Stimulated activated naive CD4-positive, alpha-beta T cell (primary cell): Measurements from ENCODE around the gene DNASE1L1.

Experiments used
- DNase-seq, 6 experiments: peaks; one replicate each; lab custom pipeline; 2025; lab: John Stamatoyannopoulos, UW

Gene DNASE1L1

DNA sequence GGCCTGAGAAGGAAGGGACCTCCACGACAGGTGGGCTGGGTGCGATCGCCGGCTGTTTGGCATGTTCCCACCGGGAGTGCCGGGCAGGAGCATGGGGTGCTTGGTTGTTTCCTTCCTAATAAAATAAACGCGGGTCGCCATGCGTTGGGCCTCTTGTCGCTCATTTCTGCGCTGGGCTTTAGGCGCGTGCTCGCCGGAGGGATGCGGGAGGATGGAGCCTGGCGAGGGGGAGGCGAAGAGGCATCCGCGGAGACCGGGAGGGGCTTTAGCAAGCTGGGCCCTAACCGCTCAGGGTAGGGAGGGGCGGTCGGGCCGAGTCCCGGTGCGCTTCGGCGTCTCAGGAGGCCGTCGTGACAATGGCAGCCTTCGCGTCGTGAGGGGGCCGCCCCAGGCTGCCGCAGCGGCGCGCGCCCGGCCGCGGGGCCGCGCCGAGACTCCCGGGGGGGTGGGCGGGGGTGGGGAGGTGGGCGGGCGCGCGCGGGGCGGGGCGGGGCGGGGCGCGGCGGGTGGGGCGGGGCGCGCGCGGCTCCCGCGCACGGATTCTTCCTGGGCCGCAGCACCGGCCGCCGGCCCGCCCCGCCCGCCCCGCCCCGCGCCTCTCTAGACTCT lies 27.4 kb upstream of the DNASE1L1 start:
- DNase-seq = peak; percentile 11 to 73 (median 56)

DNA sequence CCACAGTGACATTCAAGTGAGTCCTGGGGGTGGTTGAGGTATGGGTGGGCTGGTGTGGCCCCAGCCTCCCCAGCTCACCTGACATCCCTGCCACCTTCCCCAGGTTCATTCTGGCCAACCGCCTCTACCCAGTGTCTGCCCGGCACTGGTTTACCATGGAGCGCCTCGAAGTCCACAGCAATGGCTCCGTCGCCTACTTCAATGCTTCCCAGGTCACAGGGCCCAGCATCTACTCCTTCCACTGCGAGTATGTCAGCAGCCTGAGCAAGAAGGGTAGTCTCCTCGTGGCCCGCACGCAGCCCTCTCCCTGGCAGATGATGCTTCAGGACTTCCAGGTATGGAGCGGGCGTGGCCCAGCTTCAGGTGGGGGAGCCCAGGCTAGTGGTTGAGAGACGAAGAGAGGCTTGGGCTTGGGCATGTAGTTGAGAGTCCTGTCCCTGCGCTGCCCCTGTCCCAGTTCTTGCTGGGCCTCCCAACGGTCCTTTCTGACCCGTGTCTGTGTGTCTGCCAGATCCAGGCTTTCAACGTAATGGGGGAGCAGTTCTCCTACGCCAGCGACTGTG lies 26.2 kb upstream of the DNASE1L1 start:
- no peak for DNase-seq

DNA sequence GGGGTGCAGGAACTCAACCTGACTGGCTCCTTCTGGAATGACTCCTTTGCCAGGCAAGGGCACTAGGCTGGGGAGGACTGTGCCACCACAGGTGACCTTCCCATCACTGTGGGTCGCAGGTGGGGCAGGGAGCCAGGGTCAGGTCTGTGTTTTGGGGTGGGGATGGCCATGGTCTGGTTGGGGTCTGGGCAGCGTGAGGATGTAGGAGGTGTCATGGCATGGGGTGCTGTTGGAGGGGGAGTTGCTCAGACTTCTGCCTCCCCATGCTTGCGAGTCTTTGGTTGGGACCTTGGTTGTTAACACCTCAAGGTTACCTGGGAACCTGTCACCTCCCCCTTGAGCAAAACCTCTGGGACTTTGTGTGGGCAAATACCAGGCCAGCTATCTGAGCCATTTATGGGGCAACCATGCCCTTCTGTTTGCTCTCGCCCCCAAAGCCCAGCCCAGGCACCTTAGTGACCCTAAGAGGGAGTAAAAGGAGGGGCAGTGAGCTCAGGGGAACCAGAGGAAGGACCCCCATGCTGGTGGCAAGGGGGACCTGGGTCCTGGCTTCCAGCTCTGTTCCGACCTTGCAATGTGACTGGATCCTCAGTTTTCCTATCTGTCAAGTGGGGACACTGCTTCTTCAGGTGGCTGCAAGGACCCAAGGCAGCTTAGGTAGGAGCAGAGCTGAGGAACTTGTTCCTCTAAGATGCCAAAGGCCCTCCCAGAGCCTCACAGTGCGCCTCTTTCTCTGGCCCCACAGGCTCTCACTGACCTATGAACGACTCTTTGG lies 25.5 kb upstream of the DNASE1L1 start:
- no peak for DNase-seq

DNA sequence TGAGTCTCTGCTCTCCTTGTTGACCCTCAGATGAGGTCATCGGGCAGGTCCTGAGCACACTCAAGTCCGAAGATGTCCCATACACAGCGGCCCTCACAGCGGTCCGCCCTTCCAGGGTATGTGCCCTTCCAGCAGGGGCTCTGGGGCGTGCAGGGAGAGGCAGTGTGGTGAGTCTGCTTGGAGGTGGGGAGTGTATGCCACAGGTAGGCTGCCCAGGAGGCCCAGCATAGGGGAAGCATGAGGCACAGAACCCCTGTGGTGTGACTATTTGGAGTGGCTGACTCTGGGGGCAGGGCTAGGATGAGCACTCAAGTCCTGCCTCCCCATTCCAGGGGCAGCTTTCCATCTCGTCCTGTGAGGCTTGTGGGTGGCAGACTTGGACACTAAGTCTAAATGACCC lies 24.6 kb upstream of the DNASE1L1 start:
- DNase-seq = no peak

DNA sequence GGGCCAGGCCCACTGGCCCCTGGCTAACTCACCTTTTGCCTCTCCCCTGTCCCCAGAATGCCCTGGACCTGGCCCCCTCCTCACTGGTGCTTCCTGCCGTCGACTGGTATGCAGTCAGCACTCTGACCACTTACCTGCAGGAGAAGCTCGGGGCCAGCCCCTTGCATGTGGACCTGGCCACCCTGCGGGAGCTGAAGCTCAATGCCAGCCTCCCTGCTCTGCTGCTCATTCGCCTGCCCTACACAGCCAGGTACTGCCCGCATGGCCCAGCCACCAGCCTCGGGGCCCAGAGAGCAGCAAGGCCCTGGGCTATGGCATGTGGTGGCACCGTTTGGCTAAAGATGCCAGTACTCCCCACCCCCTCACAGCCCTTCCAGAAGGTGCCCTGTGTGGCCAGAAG lies 23.2 kb upstream of the DNASE1L1 start:
- no peak for DNase-seq

DNA sequence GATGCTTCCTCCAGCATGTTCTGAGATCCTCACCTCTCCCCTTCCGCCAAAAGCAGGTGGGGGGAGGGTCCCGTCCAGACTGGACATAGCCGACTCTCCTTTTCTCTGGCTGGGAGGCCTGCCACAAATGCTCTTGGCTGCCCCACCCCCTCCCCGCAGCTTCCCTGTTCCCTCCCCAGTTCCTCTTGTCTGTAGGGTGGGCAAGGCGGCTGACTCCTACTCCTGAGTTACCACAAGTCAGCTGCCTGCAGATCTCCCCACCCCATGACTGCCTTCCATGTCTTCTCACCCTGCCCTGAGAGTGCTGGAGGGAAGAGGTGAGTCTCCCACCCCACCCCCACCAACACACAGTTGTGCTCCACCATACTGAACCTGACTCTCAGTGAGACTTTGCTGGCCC lies 22.3 kb upstream of the DNASE1L1 start:
- no peak for DNase-seq

DNA sequence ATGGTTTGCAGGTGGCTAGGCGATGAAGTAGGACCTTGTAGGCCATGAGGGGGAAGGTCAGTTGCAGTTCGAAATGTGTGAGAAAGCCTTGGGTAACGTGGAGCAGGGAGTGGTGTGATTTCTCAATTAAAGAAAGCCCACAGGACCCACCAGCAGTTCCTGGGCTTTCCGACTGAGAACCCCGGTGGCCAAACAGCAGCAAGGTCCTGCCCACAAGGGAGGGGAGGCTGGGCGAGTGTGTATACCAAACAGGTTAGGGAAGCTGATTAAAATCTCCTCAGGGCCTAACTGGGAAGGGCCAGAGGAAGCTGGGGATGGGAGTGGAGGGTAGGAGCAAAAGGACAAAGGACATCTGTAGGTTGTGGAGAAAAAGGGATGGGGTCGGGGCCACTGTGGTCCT lies 21.9 kb upstream of the DNASE1L1 start:
- no peak for DNase-seq

DNA sequence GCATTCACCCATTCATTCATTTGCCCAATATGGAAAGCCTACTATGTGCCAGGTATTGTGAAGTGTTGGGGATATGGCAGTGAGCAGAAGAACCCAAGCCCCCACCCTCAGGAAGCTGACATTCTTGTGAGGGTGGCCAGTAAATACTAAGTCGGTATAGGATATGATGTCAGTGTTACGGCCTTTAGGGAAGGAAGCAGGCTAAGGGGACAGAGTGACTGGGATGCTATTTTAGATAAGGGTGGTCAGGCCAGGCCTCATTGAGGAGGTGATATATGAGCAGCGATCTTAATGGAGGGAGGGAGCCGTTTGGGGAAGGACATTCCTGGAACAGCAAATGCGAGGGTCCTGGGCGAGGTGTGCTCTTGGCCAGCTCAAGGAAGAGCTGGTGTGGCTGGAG lies 21.4 kb upstream of the DNASE1L1 start:
- DNase-seq = no peak

DNA sequence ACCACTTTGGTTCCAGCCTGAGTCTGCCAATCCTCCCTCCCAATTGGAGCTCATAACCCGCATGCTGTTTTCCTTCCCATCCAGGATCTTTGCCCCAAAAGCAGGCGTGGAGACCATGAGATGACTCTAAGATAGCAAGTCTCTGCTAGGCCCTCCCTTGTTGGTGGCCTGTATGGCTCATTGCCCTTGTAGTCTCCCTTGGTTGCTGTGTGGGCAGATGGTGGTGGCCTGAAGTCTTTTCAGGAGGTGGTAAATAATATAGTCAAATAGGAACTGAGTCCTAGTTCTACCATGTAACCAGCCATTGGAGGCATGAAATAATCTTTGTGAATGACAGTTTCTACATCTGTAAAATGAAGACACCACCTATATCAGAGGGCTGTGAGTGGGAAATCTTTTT lies 20.7 kb upstream of the DNASE1L1 start:
- no peak for DNase-seq

DNA sequence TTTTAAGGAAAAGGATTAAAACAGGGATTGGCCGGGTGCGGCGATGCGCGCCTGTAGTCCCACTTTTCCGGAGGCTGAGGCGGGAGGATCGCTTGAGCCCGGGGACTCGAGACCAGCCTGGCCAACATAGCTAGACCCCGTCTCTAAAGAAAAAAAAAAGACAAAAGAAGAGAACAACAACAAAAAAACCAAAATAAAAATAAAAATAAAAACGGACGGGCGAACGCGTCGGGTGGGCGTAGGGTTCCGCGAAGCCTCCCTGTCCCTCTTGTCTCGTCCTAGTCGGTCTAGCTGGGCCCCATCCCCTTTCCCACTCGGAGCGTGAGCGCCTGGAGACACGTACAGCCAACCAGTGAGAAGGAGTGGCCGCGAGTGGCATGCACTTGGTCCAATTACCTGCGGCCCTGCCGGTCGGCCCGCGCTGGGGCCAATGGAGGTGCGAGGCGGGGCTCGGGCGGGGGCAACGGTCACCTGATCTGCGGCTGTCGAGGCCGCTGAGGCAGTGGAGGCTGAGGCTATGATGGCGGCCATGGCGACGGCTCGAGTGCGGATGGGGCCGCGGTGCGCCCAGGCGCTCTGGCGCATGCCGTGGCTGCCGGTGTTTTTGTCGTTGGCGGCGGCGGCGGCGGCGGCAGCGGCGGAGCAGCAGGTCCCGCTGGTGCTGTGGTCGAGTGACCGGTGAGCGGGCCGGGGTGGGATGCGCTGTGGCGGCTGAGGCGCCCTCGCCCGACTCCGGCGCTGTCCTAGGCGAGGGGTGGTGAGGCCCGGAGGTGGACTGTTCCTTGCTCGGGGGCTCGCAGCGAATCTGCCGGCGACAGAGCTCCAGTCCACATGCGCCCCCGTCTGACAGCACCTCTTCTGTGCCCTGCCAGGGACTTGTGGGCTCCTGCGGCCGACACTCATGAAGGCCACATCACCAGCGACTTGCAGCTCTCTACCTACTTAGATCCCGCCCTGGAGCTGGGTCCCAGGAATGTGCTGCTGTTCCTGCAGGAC lies 19.4 kb upstream of the DNASE1L1 start, which contains the start of gene ATP6AP1:
Gene ATP6AP1, plus strand, starts transcription at position 502 of the 996 bp plus-strand sequence. Its CDS starts 16 bp downstream, at position 518.
- DNase-seq = peak; percentile 71 to 85 (median 76)

DNA sequence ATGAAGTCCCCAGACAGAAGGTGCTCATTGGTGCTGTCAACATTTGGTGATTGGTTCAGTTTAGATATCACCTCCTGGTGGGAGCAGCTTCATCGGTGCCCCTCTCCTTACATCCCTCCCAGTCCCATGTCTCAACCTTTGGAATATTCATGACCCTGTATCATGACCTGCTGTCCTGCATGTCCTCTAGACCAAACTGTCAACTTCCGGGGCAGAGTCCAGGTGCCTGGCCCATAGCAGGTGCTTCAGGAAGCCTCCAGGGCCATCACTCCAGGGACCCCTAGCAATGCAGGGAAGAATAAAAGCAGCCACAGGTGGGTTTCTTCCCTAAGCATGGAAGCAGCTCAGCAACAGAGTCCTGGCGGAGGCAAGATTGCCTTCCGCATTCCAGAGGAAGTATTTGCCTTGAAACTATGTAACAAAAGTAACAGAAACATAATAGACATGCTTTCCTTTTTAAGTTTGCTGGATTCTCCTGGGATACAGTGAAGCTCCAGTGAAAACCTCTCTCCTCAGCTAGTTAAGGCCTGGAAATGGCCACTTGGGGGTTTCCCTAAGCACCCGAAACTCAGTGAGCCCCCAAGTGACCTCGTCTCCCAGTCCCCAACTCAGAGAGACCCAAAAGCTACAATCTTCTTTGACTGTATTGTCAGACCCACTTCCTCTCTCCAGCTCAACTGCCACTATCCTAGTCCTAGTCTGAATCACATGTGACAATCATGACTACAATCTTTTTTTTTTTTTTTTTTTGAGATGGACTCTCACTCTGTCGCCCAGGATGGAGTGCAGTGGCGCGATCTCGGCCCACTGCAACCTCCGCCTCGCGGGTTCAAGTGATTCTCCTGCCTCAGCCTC lies 18.1 kb upstream of the DNASE1L1 start:
- DNase-seq = no peak

DNA sequence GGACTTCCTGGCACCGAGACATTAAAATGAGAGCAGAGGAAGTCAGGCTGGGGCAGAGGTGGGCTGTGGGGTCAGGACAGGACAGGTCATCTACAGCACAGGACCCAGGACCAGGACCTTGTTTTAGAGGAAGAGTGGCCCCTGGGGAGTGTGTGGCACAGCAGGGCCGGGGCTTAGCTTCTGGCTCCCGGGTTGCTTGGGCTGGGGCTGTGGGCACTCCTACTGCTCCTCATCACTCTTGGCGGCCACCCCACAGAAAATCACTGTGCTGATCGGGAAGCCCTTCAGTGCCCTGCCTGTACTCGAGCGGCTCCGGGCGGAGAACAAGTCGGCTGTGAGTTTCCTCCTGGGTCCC lies 11.3 kb upstream of the DNASE1L1 start:
- no peak for DNase-seq

DNA sequence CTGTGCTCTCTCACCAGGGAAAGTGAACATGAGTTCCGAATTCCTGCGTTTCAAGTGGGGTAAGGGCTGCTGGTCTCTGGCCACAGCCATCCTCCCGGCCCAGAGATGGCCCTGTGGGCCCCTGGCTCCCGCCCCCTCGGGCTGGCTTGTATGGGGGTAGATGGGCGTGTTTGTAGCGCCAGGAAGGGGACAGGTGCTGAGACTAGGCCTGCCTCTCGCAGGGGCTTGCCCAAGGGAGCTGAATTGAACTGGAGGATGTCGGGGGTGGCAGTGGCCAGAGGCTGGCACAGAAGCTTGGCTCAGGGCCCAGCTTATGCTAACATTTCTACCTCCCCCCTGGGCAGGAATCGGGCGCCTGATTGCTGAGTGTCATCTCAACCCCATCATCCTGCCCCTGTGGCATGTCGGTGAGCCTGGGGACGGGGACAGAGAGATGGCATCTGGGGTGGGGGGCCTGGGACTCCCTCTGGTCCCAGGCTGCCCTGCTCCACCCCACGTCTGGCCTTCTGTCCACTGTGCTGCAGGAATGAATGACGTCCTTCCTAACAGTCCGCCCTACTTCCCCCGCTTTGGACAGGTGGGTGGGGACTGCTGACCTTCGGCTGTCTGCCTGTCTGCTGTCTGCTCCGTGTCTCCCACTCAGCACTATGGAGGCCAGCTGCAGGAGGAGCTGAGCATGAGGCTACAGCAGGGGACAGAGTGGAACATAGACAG lies 10.8 kb upstream of the DNASE1L1 start:
- no peak for DNase-seq

DNA sequence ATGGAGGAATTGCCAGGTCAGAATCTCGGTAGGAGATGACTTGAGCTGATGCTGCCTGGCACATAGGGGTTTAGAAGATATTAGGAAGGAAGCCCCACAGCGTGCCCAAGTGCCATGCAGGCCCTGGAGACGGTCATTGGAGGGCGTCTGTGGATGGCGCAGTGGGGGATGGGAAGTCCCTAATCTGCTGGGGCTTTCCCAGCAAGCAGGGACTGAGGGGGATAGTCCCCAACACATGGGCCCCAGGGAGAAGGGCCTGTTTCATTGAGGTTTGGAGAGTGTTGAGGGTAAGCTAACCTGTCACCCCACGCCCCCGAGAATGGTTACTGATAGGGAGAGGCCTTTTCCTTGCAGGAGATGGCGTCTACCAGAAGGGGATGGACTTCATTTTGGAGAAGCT lies 10.1 kb upstream of the DNASE1L1 start:
- no peak for DNase-seq

DNA sequence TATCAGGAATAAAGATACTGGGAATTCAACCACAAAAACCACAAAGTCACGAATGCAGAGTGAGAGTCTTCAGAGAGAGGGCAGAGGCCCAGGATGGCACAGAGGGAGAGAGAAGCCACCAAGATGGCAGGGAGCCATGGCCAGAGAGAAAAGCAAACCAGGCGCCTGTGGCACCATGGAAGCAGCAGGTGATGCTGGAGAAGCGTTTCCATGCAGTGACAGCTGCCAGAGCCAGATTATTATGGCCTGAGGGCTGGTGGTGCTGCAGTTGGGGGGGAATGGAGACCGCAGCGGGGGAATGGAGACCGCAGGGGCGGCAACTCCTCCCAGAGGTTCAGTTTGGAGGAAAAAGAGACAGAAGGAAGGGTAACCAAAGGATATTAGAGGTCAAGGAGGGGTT lies 8.1 kb upstream of the DNASE1L1 start:
- no peak for DNase-seq

DNA sequence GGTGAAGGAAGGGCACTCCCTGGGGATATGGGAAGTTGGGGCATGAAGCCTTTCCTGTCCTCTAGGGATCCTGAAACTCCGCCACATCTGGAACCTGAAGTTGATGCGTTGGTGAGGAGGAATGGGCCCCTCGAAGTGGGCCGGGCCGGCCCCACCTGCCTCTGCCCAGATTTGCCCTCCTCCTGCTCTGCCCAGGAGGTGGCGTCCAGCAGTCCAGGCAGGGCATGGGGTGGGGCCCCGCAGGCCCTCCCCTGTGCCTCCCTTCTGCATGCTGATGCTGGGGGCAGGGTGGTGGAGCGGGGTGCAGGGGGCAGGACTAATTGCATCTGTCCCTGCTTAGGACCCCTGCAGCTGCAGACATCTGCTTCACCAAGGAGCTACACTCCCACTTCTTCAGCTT lies 4.1 kb upstream of the DNASE1L1 start:
- DNase-seq = no peak

DNA sequence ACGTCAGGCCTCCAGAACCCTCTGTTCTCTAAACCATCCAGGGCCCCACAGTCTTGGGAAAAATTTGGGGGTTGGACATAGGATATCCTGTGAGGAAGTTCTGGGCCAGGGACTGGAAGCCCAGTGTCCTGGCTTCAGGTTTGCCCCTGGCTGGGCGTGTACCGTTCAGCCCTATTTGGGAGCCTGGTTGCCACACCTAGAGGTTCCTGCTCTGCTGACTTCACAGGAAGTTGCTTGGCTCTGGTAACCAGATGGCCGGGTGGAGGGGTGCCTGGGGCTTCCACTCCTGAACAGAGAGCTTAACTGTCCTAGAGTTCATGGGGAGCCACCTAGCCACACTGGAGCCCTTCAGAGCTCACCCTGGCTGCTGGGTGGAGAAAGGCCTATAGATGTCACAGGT lies 3.4 kb upstream of the DNASE1L1 start:
- peak in 3 of 6 experiments; percentile 23 to 28 (median 25) for DNase-seq

DNA sequence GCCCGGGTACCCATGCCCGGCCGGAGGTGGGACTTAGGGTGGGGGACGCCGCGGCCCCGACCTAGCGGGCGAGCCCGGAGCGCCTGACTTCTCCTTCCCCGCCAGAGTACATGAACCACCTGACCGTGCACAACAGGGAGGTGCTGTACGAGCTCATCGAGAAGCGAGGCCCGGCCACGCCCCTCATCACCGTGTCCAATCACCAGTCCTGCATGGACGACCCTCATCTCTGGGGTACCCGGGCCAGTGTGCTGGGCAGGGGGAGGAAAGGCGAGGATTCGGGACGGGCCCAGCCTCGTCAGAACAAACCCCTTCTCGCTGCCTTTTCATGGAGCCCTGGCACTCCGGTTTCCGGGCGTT lies 2.9 kb upstream of the DNASE1L1 start:
- DNase-seq = peak in 2 of 6 experiments; percentile 27 to 47

DNA sequence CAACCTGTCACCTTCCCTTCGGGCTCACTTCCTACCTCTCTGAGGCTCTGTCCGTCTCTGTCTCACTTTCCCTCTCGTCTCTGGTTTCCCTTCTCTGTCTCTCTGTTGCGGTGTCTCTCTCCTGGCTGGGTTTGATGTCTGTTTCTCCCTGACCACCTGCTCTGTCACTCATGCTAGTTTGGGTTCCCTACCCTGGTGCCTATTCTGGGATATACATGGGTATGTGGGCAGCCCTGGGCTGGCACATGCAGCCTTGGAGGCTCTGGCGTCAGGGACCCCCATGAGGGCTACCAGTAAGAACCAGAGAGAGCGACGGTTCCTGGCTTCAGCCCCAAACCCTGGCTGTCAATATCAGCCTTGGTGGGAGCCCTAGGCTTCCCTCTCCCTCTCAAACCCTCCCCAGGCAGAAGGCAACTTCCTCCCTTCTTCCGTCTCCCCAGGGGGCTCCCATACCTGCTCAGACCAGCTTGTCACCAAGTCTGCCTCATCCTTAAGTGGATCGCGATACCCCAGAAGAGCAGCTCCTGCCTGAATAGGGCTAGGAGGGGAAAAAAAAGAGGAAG lies 314 bp downstream of the DNASE1L1 start:
- DNase-seq = no peak

DNA sequence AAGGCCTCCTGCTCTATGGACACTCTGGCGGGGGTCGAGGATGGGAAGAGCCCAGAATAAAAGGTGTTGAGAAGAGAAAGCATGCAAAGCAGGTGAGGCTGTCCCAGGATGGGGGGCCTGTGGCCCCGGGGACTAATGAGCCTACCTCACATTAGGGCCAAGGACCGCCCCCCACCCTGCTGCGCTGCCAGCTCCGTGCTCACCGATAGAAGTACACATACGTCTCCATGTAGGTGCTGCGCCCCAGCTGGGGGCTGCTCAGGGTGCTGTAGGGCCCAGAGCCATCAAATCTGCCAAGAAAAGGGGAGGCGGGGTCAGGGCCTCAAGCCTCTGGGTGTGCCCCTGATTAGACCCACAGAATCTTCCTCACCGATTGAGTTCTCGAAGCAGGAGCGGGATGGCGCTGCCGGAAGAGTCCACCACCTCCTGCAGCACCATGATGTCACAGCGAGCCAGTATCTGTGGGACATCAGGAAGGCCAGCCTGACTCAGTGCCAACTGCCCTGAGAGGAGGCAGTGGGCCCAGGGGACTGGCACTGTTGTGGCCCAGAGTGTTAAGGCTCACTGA lies 4.3 kb downstream of the DNASE1L1 start:
- no peak for DNase-seq
